22Rv1 (cell line): ENCODE results near the gene KRT6C.

ENCODE experiments used
- ZFX ChIP-seq: fragments of 450-650 bp; IDR thresholded peaks from 2 replicates; pipeline ENCODE4 v1.6.1; 2017; ENCODE audit warnings: antibody characterized with exemption, borderline replicate concordance
- TF ChIP-seq, protein P1 (sequence below): fragments of 450-650 bp; IDR thresholded peaks from 2 replicates; pipeline ENCODE4 v1.5.1; 2017; ENCODE audit warnings: mild to moderate bottlenecking

DNA sequence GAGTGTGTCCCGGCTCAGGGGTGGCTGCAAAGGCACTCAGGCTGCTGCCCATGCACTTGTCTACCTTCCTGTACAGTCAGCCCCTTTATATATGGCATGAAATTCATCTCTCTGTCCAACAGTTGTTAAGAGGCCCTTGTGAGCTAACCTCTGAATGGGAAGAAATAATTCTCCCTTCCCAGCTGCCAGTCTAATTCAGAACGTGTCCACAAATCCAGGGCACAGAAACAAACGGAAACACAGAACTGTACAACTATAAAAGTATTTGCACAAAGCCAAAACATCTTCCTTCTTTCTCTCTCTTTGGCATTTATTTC, 45.7 kb upstream of the KRT6C start:
- TF ChIP-seq, protein P1, sequence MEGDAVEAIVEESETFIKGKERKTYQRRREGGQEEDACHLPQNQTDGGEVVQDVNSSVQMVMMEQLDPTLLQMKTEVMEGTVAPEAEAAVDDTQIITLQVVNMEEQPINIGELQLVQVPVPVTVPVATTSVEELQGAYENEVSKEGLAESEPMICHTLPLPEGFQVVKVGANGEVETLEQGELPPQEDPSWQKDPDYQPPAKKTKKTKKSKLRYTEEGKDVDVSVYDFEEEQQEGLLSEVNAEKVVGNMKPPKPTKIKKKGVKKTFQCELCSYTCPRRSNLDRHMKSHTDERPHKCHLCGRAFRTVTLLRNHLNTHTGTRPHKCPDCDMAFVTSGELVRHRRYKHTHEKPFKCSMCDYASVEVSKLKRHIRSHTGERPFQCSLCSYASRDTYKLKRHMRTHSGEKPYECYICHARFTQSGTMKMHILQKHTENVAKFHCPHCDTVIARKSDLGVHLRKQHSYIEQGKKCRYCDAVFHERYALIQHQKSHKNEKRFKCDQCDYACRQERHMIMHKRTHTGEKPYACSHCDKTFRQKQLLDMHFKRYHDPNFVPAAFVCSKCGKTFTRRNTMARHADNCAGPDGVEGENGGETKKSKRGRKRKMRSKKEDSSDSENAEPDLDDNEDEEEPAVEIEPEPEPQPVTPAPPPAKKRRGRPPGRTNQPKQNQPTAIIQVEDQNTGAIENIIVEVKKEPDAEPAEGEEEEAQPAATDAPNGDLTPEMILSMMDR = no peak
- no peak for TF ChIP-seq ZFX
